T-helper 1 cell treated with Interleukin-12 subunit alpha and Interleukin-12 subunit beta and Interleukin-4 antibody, amounts not matched to agents 30 ng/mL and 1 ng/mL, for 36 hours (primary cell): Measurements from ENCODE around the gene CEACAM4. TPM values are rescaled to one million over a fixed set of nuclear protein-coding genes. Genes with fewer than 3 reads are reported as not detected.
"Not testable (repeated sequence)": the region's sequence is repeated elsewhere in the genome, so short reads cannot be mapped to it uniquely, and the experiment has no call there.

ENCODE experiments used
- intact Hi-C: fragments of 100-400 bp; cut with micrococcal nuclease; formaldehyde crosslinking; loops from one replicate; pipeline ENCODE4 v1.15.1; 2024
- total RNA-seq: library from RNA; stranded (reverse); gene quantifications from 2 replicates; pipeline ENCODE4 v1.2.3, GENCODE V29; 2022

The CEACAM4 gene
- total RNA-seq, 1 donor from 2014 or later = not detected

DNA sequence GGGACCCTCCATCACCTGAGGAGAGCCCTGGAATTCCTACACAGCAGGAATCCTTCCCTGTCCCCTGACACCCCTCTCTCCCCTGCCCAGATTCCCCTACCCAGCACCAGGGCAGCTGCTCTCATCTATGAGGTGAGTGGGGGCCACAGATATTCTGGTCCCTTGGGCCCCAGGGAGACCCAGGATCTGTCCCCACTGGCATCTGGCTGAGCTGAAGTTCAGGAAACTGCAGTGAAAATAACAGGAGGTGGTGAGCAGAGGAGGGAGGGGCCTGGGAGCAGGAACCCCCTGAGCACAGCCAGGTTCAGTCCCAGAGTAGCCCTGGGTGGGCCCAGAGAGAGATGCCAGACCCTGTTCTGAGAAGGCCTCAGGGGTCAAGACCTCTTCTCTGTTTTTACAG, 40.8 kb downstream of the CEACAM4 start:
- intact Hi-C loops = no loop called here

DNA sequence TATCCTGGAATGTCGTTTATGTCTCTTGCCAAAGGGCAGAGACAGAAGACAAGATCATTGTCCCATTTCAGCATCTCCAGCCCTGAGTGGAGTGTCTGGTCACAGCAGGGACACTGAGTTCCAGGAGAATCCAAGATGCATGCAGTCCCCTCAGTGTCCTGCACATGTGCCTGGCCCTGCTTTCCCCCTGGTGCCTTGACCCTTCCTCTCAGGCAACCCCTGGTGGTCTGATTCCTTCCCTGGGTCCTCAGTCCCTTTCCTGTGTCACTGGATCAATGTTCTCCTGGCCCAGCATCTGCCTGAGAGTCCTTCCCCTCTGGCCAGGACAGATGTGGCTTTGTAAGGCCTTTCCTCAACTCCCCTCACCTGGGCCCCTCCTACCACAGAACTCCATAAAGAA, 41.9 kb downstream of the CEACAM4 start:
- intact Hi-C loops = no loop called here

DNA sequence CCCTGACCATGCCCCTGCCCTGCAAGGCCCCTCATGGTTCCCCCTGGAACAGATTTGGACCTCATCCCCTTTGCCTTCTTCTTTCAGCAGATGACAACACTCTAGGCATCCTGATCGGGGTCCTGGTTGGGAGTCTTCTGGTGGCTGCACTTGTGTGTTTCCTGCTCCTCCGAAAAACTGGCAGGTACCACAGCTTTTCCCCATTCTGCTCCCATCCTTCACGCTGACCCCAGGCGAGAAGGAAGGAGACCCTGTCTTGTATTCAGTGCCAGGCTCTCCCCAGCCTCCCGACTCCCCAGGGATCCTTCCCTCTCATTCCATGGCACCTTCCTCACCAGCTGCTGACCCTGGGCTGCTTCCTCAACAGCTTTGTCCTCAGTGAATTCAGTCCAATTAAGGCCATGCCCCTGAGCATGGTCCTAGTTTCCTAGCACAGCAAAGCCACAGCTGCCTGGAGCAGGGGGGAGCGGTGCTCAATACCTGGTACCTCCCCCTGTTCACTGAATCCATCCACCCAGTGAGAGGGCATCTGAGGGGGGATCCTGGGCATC, 42.5 kb downstream of the CEACAM4 start:
- intact Hi-C loops = no loop called here

- intact Hi-C loops = not testable (repeated sequence)
Observed at GRCh38 chr19:41582577-41583182, 44.2 kb downstream of the CEACAM4 start.

- intact Hi-C loops = not testable (repeated sequence)
Observed at GRCh38 chr19:41581068-41581467, 45.8 kb downstream of the CEACAM4 start.

- intact Hi-C loops = no loop called here
Observed at GRCh38 chr19:41578886-41579285, 48.0 kb downstream of the CEACAM4 start.

DNA sequence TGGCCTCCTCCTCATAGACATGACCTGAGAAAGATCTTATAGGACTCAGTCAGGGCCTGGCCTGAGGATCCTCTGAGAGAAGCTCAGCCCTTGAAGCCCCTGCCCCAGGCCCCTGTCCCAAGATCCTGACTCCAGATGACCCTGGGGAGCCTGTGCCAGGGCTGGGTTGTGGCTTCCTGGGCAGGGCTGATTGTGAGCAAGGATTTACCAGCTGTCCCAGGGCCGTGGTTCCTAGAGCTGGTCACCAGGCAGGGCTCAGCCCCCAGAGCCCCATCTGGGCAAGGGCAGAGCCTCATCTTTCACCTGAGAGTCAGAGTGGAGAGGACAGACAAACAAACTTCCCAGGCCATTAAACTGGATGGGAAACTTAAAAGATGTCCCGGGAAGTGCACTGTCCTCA, 49.0 kb downstream of the CEACAM4 start:
- intact Hi-C loops = no loop called here

- intact Hi-C loops = no loop called here
Observed at GRCh38 chr19:41577144-41577830, 49.6 kb downstream of the CEACAM4 start.

DNA sequence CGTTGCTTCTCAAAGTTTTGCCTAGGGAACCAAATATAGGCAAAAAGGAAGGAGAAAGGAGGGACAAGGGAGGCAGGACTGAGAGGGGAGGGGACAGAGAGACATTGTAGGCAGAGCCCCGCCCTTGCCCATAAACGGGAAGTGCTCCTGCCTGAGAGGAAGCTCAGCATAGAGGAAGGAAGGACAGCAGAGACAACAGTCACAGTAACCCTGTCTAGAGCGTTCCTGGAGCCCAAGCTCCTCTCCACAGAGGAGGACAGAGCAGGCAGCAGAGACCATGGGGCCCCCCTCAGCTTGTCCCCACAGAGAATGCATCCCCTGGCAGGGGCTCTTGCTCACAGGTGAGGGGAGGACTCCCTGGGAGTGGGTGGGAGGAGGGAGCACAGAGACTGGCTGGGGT, 50.9 kb downstream of the CEACAM4 start, which contains the start of gene CEACAM21:
TSS of gene CEACAM21 (plus strand) at position 169 of the 400 bp plus-strand sequence. CDS start at position 278, 109 bp downstream.
- intact Hi-C loops = loop anchor here (1.0 kb wide), 2 partner anchors 19 to 137 kb away; partner anchors contain the start of gene DMAC2

DNA sequence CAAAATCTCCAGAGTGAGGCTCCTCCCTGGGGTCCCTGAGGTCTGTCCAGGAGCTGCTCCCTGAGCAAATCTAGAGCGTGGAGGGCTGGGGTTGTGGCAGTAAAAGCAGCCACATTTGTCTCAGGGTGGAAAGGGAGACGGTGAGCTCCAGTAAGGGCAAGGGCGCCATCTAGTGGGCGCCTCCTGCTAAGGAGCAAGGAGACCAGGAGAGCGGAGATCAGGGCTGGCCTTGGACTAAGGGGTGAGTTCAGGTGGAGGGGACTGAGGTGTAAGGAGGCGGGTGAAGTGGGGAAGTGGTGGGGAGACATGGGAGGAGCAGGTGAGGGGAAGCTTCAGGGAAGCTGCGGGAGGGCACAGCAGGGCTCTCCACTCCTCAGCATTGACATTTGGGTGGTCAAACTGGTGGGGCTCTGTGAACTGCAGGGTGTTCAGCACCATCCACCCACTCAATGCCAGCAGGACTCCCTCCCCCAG, 56.2 kb downstream of the CEACAM4 start:
- intact Hi-C loops = loop anchor here (1.0 kb wide), 5 partner anchors 25 to 173 kb away; partner anchors contain the start of genes BCKDHA and EXOSC5

DNA sequence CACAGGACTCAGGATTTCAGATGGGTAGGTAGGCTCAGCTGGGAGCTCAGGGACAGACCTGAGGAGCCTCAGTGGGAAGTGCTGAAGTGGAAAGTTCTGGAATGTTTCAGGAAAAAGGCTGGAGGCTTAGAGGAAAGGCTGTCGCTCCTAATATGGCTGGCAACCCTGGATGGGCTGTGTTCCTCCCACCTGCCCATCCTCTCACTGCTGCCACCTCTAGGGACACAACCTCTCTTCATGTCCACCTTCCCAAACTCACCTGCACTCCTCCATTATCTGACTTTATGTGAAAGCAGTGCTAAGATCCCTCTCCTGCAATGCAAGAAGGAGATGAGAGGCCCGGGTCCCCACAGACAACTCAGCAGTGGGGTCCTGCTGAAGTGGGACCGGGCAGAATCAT, 56.7 kb downstream of the CEACAM4 start:
- intact Hi-C loops = loop anchor here (1.0 kb wide), 5 partner anchors 25 to 173 kb away; partner anchors contain the start of genes BCKDHA and EXOSC5

- intact Hi-C loops = loop anchor here (1.0 kb wide), 5 partner anchors 26 to 172 kb away; partner anchors contain the start of genes BCKDHA and EXOSC5
Observed at GRCh38 chr19:41569481-41570150, 57.3 kb downstream of the CEACAM4 start.

Other genes with a start within 250 kb of the CEACAM4 start
- 31.3 and 37.6 TPM in 2 replicates for gene EXOSC5, start 229.7 kb downstream of the CEACAM4 start, total RNA-seq
- gene BCKDHA, start 229.3 kb downstream of the CEACAM4 start, total RNA-seq = 13.8 and 18.2 TPM in 2 replicates
- 1.1 and 1.8 TPM in 2 replicates for gene B3GNT8, start 199.7 kb downstream of the CEACAM4 start, total RNA-seq
- gene DMAC2, start 187.2 kb downstream of the CEACAM4 start, total RNA-seq = 42.0 and 42.8 TPM in 2 replicates
- not detected in 2 replicates for gene ERICH4, start 183.9 kb downstream of the CEACAM4 start, total RNA-seq
- 45.3 TPM in 2 replicates for gene CEACAM21, start 50.9 kb downstream of the CEACAM4 start, total RNA-seq
- not detected in 2 replicates for gene CEACAM7, start 61.2 kb upstream of the CEACAM4 start, total RNA-seq
- gene CEACAM5, start 81.6 kb upstream of the CEACAM4 start, total RNA-seq = not detected in 2 replicates
- not detected in 2 replicates for gene CEACAM6, start 128.5 kb upstream of the CEACAM4 start, total RNA-seq
- gene CEACAM3, start 169.5 kb upstream of the CEACAM4 start, total RNA-seq = not detected in 2 replicates
- gene LYPD4, start 217.6 kb upstream of the CEACAM4 start, total RNA-seq = not detected in 2 replicates
- gene DMRTC2, start 218.0 kb upstream of the CEACAM4 start, total RNA-seq = not detected in 2 replicates
- gene RPS19, start 233.2 kb upstream of the CEACAM4 start, total RNA-seq = 3,144 and 3,263 TPM in 2 replicates